Progenitor cell of endocrine pancreas (in vitro differentiated cells): ENCODE results near the gene ZSWIM6. TPM values are rescaled to one million over a fixed set of nuclear protein-coding genes. Genes with fewer than 3 reads are reported as not detected.
A peak's percentile ranks its signal among the peaks of the same experiment; 100 is the strongest.

Experiments
- DNase-seq: peaks from one replicate; pipeline ENCODE4 v3.0.0; 2021; ENCODE audit warnings: low spot score; ENCODE audit not compliant: unreplicated experiment
- H3K27ac Mint-ChIP-seq: 2 replicates; pipeline ENCODE4 v1.8.0; 2021; ENCODE audit warnings: mild to moderate bottlenecking, moderate library complexity, mixed read lengths
- H3K27me3 Mint-ChIP-seq: 2 replicates; pipeline ENCODE4 v1.8.0; 2021; ENCODE audit warnings: mixed read lengths
- H3K36me3 Mint-ChIP-seq: 2 replicates; pipeline ENCODE4 v1.8.0; 2022; ENCODE audit warnings: mixed read lengths; ENCODE audit not compliant: insufficient read depth
- H3K4me1 Mint-ChIP-seq: 2 replicates; pipeline ENCODE4 v1.8.0; 2021; ENCODE audit warnings: low read depth, mixed read lengths
- H3K4me3 Mint-ChIP-seq: 2 replicates; pipeline ENCODE4 v1.8.0; 2021; ENCODE audit warnings: low read depth, mild to moderate bottlenecking, moderate library complexity, mixed read lengths
- H3K9me3 Mint-ChIP-seq: 2 replicates; pipeline ENCODE4 v1.8.0; 2021; ENCODE audit warnings: low read depth, mixed read lengths
- CTCF ChIP-seq: fragments of 200-600 bp; sonication (generic); IDR thresholded peaks from one replicate; pipeline ENCODE4 v1.5.0; 2021; ENCODE audit warnings: antibody characterized with exemption, mild to moderate bottlenecking; ENCODE audit not compliant: unreplicated experiment
- total RNA-seq: library from RNA; stranded (reverse); gene quantifications from 2 replicates; pipeline ENCODE4 v1.2.1, GENCODE V29; 2021

ZSWIM6 gene
- total RNA-seq, 1 donor from 2014 or later, result 35.2 TPM

GRCh38 chr5:61523073-61523472 is 191.0 kb downstream of the ZSWIM6 start:
- peaks cover 37% of the 10 kb centered on the region for H3K4me1 Mint-ChIP-seq
- no peak for TF ChIP-seq CTCF
- DNase-seq, result no peak
- no peak overlapping the region for H3K4me3 Mint-ChIP-seq
- H3K27me3 Mint-ChIP-seq, result no peaks in the 10 kb centered on the region
- H3K27ac Mint-ChIP-seq, result peak overlapping the region; percentile 75
- H3K36me3 Mint-ChIP-seq, result peaks cover 17% of the 10 kb centered on the region
- H3K9me3 Mint-ChIP-seq, result no peaks in the 10 kb centered on the region

GRCh38 chr5:61523997-61524396 is 191.9 kb downstream of the ZSWIM6 start:
- peak overlapping the region; percentile 85 for H3K27ac Mint-ChIP-seq
- no peaks in the 10 kb centered on the region for H3K27me3 Mint-ChIP-seq
- H3K4me3 Mint-ChIP-seq, result no peak overlapping the region
- no peak for TF ChIP-seq CTCF
- H3K4me1 Mint-ChIP-seq, result peaks cover 37% of the 10 kb centered on the region
- peaks cover 17% of the 10 kb centered on the region for H3K36me3 Mint-ChIP-seq
- no peak for DNase-seq
- no peaks in the 10 kb centered on the region for H3K9me3 Mint-ChIP-seq

- peak overlapping the region; percentile 58 for H3K27ac Mint-ChIP-seq
- no peak for TF ChIP-seq CTCF
- H3K36me3 Mint-ChIP-seq, result peaks cover 21% of the 10 kb centered on the region
- no peaks in the 10 kb centered on the region for H3K9me3 Mint-ChIP-seq
- H3K4me3 Mint-ChIP-seq, result peak overlapping the region; percentile 7
- peak; percentile 21 for DNase-seq
- peaks cover 37% of the 10 kb centered on the region for H3K4me1 Mint-ChIP-seq
- H3K27me3 Mint-ChIP-seq, result no peaks in the 10 kb centered on the region
These were observed 193.6 kb downstream of the ZSWIM6 start for GRCh38 chr5:61525512-61526206.

GRCh38 chr5:61526207-61526519 is 194.1 kb downstream of the ZSWIM6 start:
- H3K27me3 Mint-ChIP-seq, result no peaks in the 10 kb centered on the region
- H3K9me3 Mint-ChIP-seq, result no peaks in the 10 kb centered on the region
- no peak overlapping the region for H3K4me3 Mint-ChIP-seq
- peaks cover 37% of the 10 kb centered on the region for H3K4me1 Mint-ChIP-seq
- peak overlapping the region; percentile 58 for H3K27ac Mint-ChIP-seq
- TF ChIP-seq CTCF, result no peak
- no peak for DNase-seq
- H3K36me3 Mint-ChIP-seq, result peaks cover 22% of the 10 kb centered on the region

- H3K9me3 Mint-ChIP-seq, result no peaks in the 10 kb centered on the region
- no peak for TF ChIP-seq CTCF
- no peaks in the 10 kb centered on the region for H3K27me3 Mint-ChIP-seq
- no peaks in the 10 kb centered on the region for H3K4me1 Mint-ChIP-seq
- DNase-seq, result no peak
- no peak overlapping the region for H3K4me3 Mint-ChIP-seq
- peaks cover 24% of the 10 kb centered on the region for H3K36me3 Mint-ChIP-seq
- no peak overlapping the region for H3K27ac Mint-ChIP-seq
These were observed 200.9 kb downstream of the ZSWIM6 start for GRCh38 chr5:61532983-61533382.
